ENCODE measurements around the gene PUS7L. TPM values are rescaled to one million over a fixed set of nuclear protein-coding genes. Genes with fewer than 3 reads are reported as not detected.

The PUS7L gene
- total and polyA plus RNA-seq, 2 of the 13 experiments (the other 11 are each of a cell fraction or from before 2014, with no cell fraction given): 6.5 to 37.6 TPM

DNA sequence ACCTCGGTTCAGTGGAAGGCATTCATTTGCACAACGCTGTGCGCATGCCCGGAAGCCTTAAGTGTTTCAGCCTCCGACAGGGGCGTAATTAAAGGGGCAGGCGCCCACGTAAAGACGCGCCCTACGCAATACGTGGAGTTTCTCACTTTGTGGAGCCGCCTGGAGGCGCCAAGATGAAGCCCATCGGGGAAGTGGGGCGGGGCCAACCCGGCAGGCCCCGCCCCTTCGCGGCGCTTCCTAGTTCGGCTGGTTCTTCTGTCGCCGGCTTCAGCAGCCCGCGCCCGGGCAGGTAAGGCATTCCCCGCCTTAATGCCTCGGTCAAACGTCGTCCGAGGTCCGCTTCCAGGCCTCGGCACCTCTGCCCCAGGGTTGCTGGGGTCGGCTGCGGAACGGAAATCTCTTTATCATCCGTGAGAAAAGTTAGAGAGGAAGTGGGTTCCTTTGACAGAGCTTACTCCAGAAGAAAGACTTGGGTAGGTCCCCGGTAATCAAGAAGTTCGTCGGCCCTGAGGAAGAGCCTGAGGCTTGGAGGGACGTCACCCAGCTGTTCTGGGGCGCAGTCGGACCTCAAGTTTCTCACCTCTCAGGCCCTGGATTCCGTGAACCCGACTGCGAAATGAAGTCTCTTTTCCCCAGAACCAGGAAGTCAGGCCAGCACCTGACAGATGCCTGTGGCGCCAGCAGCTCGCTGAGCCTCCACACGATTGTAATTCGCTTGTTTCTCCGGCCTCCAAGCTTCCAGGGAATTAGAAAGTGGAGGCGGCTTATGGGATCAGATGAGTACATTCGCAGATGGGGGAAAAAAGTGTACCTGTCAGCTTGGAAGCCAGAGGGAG, at the start of gene PUS7L, which contains the start of gene IRAK4 (continued):
- TF ChIP-seq, protein P1, sequence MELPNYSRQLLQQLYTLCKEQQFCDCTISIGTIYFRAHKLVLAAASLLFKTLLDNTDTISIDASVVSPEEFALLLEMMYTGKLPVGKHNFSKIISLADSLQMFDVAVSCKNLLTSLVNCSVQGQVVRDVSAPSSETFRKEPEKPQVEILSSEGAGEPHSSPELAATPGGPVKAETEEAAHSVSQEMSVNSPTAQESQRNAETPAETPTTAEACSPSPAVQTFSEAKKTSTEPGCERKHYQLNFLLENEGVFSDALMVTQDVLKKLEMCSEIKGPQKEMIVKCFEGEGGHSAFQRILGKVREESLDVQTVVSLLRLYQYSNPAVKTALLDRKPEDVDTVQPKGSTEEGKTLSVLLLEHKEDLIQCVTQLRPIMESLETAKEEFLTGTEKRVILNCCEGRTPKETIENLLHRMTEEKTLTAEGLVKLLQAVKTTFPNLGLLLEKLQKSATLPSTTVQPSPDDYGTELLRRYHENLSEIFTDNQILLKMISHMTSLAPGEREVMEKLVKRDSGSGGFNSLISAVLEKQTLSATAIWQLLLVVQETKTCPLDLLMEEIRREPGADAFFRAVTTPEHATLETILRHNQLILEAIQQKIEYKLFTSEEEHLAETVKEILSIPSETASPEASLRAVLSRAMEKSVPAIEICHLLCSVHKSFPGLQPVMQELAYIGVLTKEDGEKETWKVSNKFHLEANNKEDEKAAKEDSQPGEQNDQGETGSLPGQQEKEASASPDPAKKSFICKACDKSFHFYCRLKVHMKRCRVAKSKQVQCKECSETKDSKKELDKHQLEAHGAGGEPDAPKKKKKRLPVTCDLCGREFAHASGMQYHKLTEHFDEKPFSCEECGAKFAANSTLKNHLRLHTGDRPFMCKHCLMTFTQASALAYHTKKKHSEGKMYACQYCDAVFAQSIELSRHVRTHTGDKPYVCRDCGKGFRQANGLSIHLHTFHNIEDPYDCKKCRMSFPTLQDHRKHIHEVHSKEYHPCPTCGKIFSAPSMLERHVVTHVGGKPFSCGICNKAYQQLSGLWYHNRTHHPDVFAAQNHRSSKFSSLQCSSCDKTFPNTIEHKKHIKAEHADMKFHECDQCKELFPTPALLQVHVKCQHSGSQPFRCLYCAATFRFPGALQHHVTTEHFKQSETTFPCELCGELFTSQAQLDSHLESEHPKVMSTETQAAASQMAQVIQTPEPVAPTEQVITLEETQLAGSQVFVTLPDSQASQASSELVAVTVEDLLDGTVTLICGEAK (IDR thresholded peaks at IDR 0.05): no peak
- TF ChIP-seq, protein P1 (CRISPR knock-in tag; IDR thresholded peaks at IDR 0.05): peak; percentile 27; the same call in 1 of the 2 replicates
- no peak for TF ChIP-seq ZNF710 (CRISPR knock-in tag; IDR thresholded peaks at IDR 0.05; ENCODE audit: borderline replicate concordance)
- TF ChIP-seq ZNF484 (CRISPR knock-in tag; IDR thresholded peaks at IDR 0.05; ENCODE audit: borderline replicate concordance, low read depth): no peak
- no peak for TF ChIP-seq ZBTB7A (CRISPR knock-in tag; IDR thresholded peaks at IDR 0.05)
- TF ChIP-seq ZNF180 (CRISPR knock-in tag; IDR thresholded peaks at IDR 0.05; ENCODE audit: borderline replicate concordance, low read depth): no peak
- no peak for TF ChIP-seq ZNF616 (CRISPR knock-in tag; IDR thresholded peaks at IDR 0.05; ENCODE audit: low read depth)
- TF ChIP-seq POLR2A (IDR thresholded peaks at IDR 0.05; ENCODE audit: insufficient read depth in 1 of 2, low read depth in 2 of 2, low read length in 2 of 2): peak; percentile 80 to 83
- TF ChIP-seq, protein P2, sequence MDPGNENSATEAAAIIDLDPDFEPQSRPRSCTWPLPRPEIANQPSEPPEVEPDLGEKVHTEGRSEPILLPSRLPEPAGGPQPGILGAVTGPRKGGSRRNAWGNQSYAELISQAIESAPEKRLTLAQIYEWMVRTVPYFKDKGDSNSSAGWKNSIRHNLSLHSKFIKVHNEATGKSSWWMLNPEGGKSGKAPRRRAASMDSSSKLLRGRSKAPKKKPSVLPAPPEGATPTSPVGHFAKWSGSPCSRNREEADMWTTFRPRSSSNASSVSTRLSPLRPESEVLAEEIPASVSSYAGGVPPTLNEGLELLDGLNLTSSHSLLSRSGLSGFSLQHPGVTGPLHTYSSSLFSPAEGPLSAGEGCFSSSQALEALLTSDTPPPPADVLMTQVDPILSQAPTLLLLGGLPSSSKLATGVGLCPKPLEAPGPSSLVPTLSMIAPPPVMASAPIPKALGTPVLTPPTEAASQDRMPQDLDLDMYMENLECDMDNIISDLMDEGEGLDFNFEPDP (CRISPR knock-in tag; conservative IDR thresholded peaks at IDR 0.05): 0 out of 2 replicates have a peak, but pooled peaks have one; percentile 11
- no peak for TF ChIP-seq EP300 (IDR thresholded peaks at IDR 0.05; ENCODE audit: low read depth in 2 of 2, low read length in 2 of 2)
- TF ChIP-seq EP300 (CRISPR knock-in tag; IDR thresholded peaks at IDR 0.05; ENCODE audit: borderline replicate concordance): no peak
- TF ChIP-seq, protein P3, sequence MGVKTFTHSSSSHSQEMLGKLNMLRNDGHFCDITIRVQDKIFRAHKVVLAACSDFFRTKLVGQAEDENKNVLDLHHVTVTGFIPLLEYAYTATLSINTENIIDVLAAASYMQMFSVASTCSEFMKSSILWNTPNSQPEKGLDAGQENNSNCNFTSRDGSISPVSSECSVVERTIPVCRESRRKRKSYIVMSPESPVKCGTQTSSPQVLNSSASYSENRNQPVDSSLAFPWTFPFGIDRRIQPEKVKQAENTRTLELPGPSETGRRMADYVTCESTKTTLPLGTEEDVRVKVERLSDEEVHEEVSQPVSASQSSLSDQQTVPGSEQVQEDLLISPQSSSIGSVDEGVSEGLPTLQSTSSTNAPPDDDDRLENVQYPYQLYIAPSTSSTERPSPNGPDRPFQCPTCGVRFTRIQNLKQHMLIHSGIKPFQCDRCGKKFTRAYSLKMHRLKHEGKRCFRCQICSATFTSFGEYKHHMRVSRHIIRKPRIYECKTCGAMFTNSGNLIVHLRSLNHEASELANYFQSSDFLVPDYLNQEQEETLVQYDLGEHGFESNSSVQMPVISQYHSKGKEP (CRISPR knock-in tag; IDR thresholded peaks at IDR 0.05): no peak
- no peak for TF ChIP-seq SRF (IDR thresholded peaks at IDR 0.05; ENCODE audit: low read depth, low read length)
- peak; percentile 78 for TF ChIP-seq DRAP1 (CRISPR knock-in tag; IDR thresholded peaks at IDR 0.05)

Data from HepG2 (cell line).